Cardiac fibroblast (primary cell): ENCODE data around the gene HSPA5.
"Not testable (repeated sequence)": the region's sequence is repeated elsewhere in the genome, so short reads cannot be mapped to it uniquely, and the experiment has no call there.

Source experiments
- DNase-seq, 2 donors: peaks; one replicate each; pipeline versions ENCODE4 v3.0.0 to v3.0.0-alpha.2; 2010; ENCODE audit warnings: low read depth in 2 of 2
- H3K4me3 ChIP-seq, 2 donors: replicated peaks in 1 of 2; 1 replicate in 1 of 2; 2 replicates in 1 of 2; pipeline ENCODE4 v1.5.1; 2011; ENCODE audit warnings: low read depth in 2 of 2, low read length in 2 of 2, mild to moderate bottlenecking in 2 of 2, moderate library complexity in 1 of 2
- CTCF ChIP-seq: IDR thresholded peaks from one replicate; pipeline ENCODE4 v1.5.1; 2011; ENCODE audit warnings: low read depth, mild to moderate bottlenecking, low read length, inconsistent platforms

HSPA5 gene

GRCh38 chr9:125202846-125203618 lies 38.1 kb downstream of the HSPA5 start:
- TF ChIP-seq CTCF, result no peak
- no peak overlapping the region for H3K4me3 ChIP-seq
- DNase-seq, result no peak

- peak within 1 kb of the TSS; percentile 82 to 83 for H3K4me3 ChIP-seq
- DNase-seq, result peak; percentile 95 to 99
- TF ChIP-seq CTCF, result no peak
Measured at GRCh38 chr9:125200216-125201047, 40.7 kb downstream of the HSPA5 start, which contains the start of gene RABEPK. TSS of gene RABEPK (plus strand) at chr9:125200542. CDS start at chr9:125203014, 2,472 bp downstream.

- not testable (repeated sequence) for H3K4me3 ChIP-seq, DNase-seq
Measured at GRCh38 chr9:125195591-125195990, 45.6 kb downstream of the HSPA5 start.

- not testable (repeated sequence) for H3K4me3 ChIP-seq, DNase-seq
Measured at GRCh38 chr9:125194466-125194865, 46.7 kb downstream of the HSPA5 start.

GRCh38 chr9:125190361-125190801 lies 50.8 kb downstream of the HSPA5 start:
- peak overlapping the region; percentile 100 for H3K4me3 ChIP-seq
- no peak for DNase-seq
- TF ChIP-seq CTCF, result no peak

- peak; percentile 96 to 98 for DNase-seq
- TF ChIP-seq CTCF, result peak; percentile 68
- H3K4me3 ChIP-seq, result peak within 1 kb of the TSS; percentile 100
Measured at GRCh38 chr9:125189361-125190289, 51.5 kb downstream of the HSPA5 start, which contains the start of gene PPP6C. TSS of gene PPP6C (minus strand) at chr9:125189803. CDS start at chr9:125189718, 85 bp downstream.

GRCh38 chr9:125189011-125189360 lies 52.2 kb downstream of the HSPA5 start:
- TF ChIP-seq CTCF, result no peak
- peak in 1 of 2 donors; percentile 12 for DNase-seq
- H3K4me3 ChIP-seq, result peak overlapping the region; percentile 100
